ENCODE measurements around the gene BPIFB1.
A peak's percentile ranks its signal among the peaks of the same experiment; 100 is the strongest.

BPIFB1 gene

GRCh38 chr20:33328157-33329137 lies 45.4 kb downstream of the BPIFB1 start:
- no peak for DNase-seq (ENCODE audit: low read depth)
- H3K4me3 ChIP-seq (ENCODE audit: low read depth, low read length): no peak overlapping the region
- TF ChIP-seq, protein P1, sequence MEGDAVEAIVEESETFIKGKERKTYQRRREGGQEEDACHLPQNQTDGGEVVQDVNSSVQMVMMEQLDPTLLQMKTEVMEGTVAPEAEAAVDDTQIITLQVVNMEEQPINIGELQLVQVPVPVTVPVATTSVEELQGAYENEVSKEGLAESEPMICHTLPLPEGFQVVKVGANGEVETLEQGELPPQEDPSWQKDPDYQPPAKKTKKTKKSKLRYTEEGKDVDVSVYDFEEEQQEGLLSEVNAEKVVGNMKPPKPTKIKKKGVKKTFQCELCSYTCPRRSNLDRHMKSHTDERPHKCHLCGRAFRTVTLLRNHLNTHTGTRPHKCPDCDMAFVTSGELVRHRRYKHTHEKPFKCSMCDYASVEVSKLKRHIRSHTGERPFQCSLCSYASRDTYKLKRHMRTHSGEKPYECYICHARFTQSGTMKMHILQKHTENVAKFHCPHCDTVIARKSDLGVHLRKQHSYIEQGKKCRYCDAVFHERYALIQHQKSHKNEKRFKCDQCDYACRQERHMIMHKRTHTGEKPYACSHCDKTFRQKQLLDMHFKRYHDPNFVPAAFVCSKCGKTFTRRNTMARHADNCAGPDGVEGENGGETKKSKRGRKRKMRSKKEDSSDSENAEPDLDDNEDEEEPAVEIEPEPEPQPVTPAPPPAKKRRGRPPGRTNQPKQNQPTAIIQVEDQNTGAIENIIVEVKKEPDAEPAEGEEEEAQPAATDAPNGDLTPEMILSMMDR (conservative IDR thresholded peaks at IDR 0.05; ENCODE audit: low read depth, low read length): no peak

DNA sequence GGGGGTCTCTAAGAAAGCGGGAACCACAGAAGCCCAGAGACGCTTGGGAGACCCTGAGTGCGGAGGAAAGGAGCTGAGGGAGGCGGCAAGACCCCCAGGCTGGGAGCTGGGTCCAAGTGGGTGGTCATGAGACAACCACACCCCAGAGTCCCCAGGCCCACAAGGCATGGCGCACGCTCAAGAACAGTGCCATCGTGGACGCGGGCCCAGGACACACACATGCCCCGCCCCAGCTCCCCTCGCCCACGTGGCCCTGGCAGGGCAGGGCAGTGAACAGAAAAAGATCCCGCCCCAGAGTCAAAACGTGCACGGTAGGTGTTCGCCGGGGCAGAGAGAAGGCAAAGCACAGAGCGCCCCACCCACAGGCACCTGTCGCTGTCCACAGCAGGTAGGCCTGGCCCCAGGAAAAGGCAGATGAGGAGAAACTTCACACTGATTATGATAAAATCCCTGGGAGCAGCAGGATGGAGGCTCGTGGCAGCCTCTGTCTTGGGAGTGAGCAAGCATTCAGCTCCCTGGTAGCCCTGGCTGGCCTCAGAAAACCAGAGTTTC lies 50.0 kb downstream of the BPIFB1 start:
- no peak overlapping the region for H3K4me3 ChIP-seq (ENCODE audit: low read depth, low read length)
- TF ChIP-seq, protein P1 (conservative IDR thresholded peaks at IDR 0.05; ENCODE audit: low read depth, low read length): no peak
- no peak for DNase-seq (ENCODE audit: low read depth)

DNA sequence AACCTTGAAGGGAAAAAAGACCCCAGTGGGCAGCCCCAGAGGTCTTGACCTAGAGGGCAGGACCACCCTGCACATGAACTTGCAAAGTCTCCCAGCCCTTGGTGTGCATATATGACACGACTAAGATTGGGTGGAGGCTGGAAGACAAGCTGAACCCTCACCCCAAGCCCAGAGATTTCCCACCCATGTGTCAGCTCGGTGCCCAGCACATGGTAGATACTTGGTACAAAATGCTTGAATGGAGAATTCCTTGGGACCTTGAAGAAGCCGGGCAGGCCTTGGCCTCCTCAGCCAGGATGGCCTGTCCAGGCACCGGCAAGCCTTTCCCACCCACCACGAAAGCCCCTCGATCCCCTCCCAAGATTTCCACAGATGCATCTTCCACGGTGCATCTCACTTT lies 50.6 kb downstream of the BPIFB1 start:
- no peak overlapping the region for H3K4me3 ChIP-seq (ENCODE audit: low read depth, low read length)
- TF ChIP-seq, protein P1 (conservative IDR thresholded peaks at IDR 0.05; ENCODE audit: low read depth, low read length): no peak
- DNase-seq (ENCODE audit: low read depth): no peak

DNA sequence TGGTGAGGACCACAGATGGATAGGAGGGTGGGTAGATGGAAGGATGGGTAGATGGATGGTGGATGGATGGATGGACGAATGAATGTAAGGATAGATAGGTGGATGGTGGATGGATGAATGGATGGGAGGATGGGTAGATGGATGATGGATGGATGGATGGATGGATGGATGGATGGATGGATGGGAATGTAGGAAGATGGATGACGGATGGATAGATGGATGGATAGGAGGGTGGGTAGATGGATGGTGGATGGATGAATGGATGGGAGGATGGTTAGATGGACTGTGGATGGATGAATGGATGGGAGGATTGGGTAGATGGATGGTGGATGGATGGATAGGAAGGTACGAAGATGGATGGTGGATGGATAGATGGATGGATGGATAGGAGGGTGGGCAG lies 51.1 kb downstream of the BPIFB1 start:
- TF ChIP-seq, protein P1 (conservative IDR thresholded peaks at IDR 0.05; ENCODE audit: low read depth, low read length): no peak
- H3K4me3 ChIP-seq (ENCODE audit: low read depth, low read length): no peak overlapping the region
- no peak for DNase-seq (ENCODE audit: low read depth)

GRCh38 chr20:33336375-33336774 lies 53.4 kb downstream of the BPIFB1 start:
- DNase-seq (ENCODE audit: low read depth): no peak
- no peak overlapping the region for H3K4me3 ChIP-seq (ENCODE audit: low read depth, low read length)
- TF ChIP-seq, protein P1 (conservative IDR thresholded peaks at IDR 0.05; ENCODE audit: low read depth, low read length): no peak

GRCh38 chr20:33337119-33337518 lies 54.1 kb downstream of the BPIFB1 start:
- TF ChIP-seq, protein P1 (conservative IDR thresholded peaks at IDR 0.05; ENCODE audit: low read depth, low read length): peak; percentile 11
- peak; percentile 10 for DNase-seq (ENCODE audit: low read depth)
- H3K4me3 ChIP-seq (ENCODE audit: low read depth, low read length): no peak overlapping the region
